ENCODE results near the gene TMX4.

GRCh38 chr20:7938058-7938457, 81.5 kb downstream of the TMX4 start:
- no peak for TF ChIP-seq CTCF (IDR thresholded peaks at IDR 0.05)
- no peak for TF ChIP-seq POLR2A (IDR thresholded peaks at IDR 0.05)
